B cell (primary cell): ENCODE results near the gene DDR1.

Experiments
- CTCF ChIP-seq: fragments of 200-600 bp; IDR thresholded peaks from one replicate; pipeline ENCODE4 v1.8.0; 2022; ENCODE audit warnings: antibody characterized with exemption, mild to moderate bottlenecking
- EZH2 ChIP-seq: IDR thresholded peaks from 2 replicates; pipeline ENCODE4 v1.6.1; 2012; ENCODE audit warnings: borderline replicate concordance, low read depth, mild to moderate bottlenecking, moderate library complexity, low read length; ENCODE audit not compliant: insufficient read depth, poor library complexity, severe bottlenecking

GRCh38 chr6:30938730-30939129, 54.4 kb downstream of the DDR1 start:
- TF ChIP-seq CTCF: no peak
- no peak for TF ChIP-seq EZH2
